GM19238 (cell line): ENCODE measurements around the gene PARVA.

Source experiments
- DNase-seq: peaks from one replicate; pipeline ENCODE4 v3.0.0; 2011; ENCODE audit warnings: low spot score; ENCODE audit not compliant: insufficient read length

PARVA gene

GRCh38 chr11:12544986-12545775 is 167.8 kb downstream of the PARVA start:
- DNase-seq: no peak

- no peak for DNase-seq
Observed at GRCh38 chr11:12546122-12546521, 168.8 kb downstream of the PARVA start.

GRCh38 chr11:12546660-12547059 is 169.3 kb downstream of the PARVA start:
- no peak for DNase-seq

- no peak for DNase-seq
Observed at GRCh38 chr11:12547953-12548650, 170.7 kb downstream of the PARVA start.

- DNase-seq: no peak
Observed at GRCh38 chr11:12552692-12553091, 175.3 kb downstream of the PARVA start.

- DNase-seq: no peak
Observed at GRCh38 chr11:12554122-12554521, 176.8 kb downstream of the PARVA start.

GRCh38 chr11:12556155-12556554 is 178.8 kb downstream of the PARVA start:
- DNase-seq: no peak

GRCh38 chr11:12556788-12557384 is 179.5 kb downstream of the PARVA start:
- no peak for DNase-seq

GRCh38 chr11:12559011-12559410 is 181.6 kb downstream of the PARVA start:
- DNase-seq: no peak

GRCh38 chr11:12560362-12560761 is 183.0 kb downstream of the PARVA start:
- no peak for DNase-seq

GRCh38 chr11:12560861-12561260 is 183.5 kb downstream of the PARVA start:
- no peak for DNase-seq

- DNase-seq: no peak
Observed at GRCh38 chr11:12564012-12564411, 186.6 kb downstream of the PARVA start.

GRCh38 chr11:12565406-12565805 is 188.0 kb downstream of the PARVA start:
- DNase-seq: no peak

GRCh38 chr11:12567746-12568460 is 190.5 kb downstream of the PARVA start:
- no peak for DNase-seq

- no peak for DNase-seq
Observed at GRCh38 chr11:12569499-12570425, 192.4 kb downstream of the PARVA start.

GRCh38 chr11:12573707-12574485 is 196.5 kb downstream of the PARVA start:
- DNase-seq: no peak

- DNase-seq: no peak
Observed at GRCh38 chr11:12577725-12578644, 200.6 kb downstream of the PARVA start.

GRCh38 chr11:12581416-12581815 is 204.0 kb downstream of the PARVA start:
- DNase-seq: no peak

- no peak for DNase-seq
Observed at GRCh38 chr11:12581923-12582322, 204.6 kb downstream of the PARVA start.
